CD8-positive, alpha-beta memory T cell (primary cell): ENCODE measurements around the gene ETS2. TPM values are rescaled to one million over a fixed set of nuclear protein-coding genes. Genes with fewer than 3 reads are reported as not detected.

Experiments used
- CTCF ChIA-PET: fragments of 350-600 bp; sonication (Branson Sonifier 250); formaldehyde crosslinking; loops from one replicate; lab custom pipeline; 2021; ENCODE audit warnings: antibody characterized with exemption; lab: Charles Lee
- POLR2A ChIA-PET: fragments of 350-600 bp; sonication (Branson Sonifier 250); formaldehyde crosslinking; loops from one replicate; lab custom pipeline; 2021; ENCODE audit warnings: antibody characterized with exemption; lab: Charles Lee
- DNase-seq, 5 donors: peaks; one replicate each; pipeline versions ENCODE4 v3.0.0 to v3.0.0-alpha.2; 2020 to 2022; ENCODE audit warnings: mixed read lengths in 1 of 5
- H3K27ac ChIP-seq: one replicate; pipeline ENCODE4 v1.7.0; 2013; ENCODE audit warnings: low read depth, mild to moderate bottlenecking, low read length, moderate library complexity
- H3K27me3 ChIP-seq: 2 replicates; pipeline ENCODE4 v1.7.0; 2013; ENCODE audit warnings: low read length, mild to moderate bottlenecking; ENCODE audit not compliant: insufficient read depth, poor library complexity, severe bottlenecking
- H3K36me3 ChIP-seq: 2 replicates; pipeline ENCODE4 v1.7.0; 2013; ENCODE audit warnings: mild to moderate bottlenecking, low read length, moderate library complexity; ENCODE audit not compliant: insufficient read depth
- H3K4me1 ChIP-seq: 2 replicates; pipeline ENCODE4 v1.7.0; 2013; ENCODE audit warnings: mild to moderate bottlenecking, low read length, moderate library complexity; ENCODE audit not compliant: insufficient read depth
- H3K4me3 ChIP-seq: 2 replicates; pipeline ENCODE4 v1.7.0; 2013; ENCODE audit warnings: mild to moderate bottlenecking, low read length
- H3K9me3 ChIP-seq: 2 replicates; pipeline ENCODE4 v1.7.0; 2013; ENCODE audit warnings: mild to moderate bottlenecking, low read length
- H3K27ac Mint-ChIP-seq, 8 donors: one replicate each; pipeline ENCODE4 v1.8.0; 2020 to 2021; ENCODE audit warnings: mixed read lengths in 8 of 8, mild to moderate bottlenecking in 6 of 8, inconsistent platforms in 3 of 8, moderate library complexity in 3 of 8
- H3K27me3 Mint-ChIP-seq, 2 donors: one replicate each; pipeline ENCODE4 v1.8.0; 2020 to 2021; ENCODE audit warnings: mixed read lengths in 2 of 2, mild to moderate bottlenecking in 1 of 2, moderate library complexity in 1 of 2
- H3K36me3 Mint-ChIP-seq, 3 donors: one replicate each; pipeline ENCODE4 v1.8.0; 2020 to 2021; ENCODE audit warnings: mixed read lengths in 3 of 3, inconsistent platforms in 1 of 3, mild to moderate bottlenecking in 1 of 3
- H3K4me1 Mint-ChIP-seq, 3 donors: one replicate each; pipeline ENCODE4 v1.8.0; 2020 to 2021; ENCODE audit warnings: mixed read lengths in 3 of 3, inconsistent platforms in 1 of 3, mild to moderate bottlenecking in 1 of 3
- H3K4me3 Mint-ChIP-seq, 7 donors: one replicate each; pipeline ENCODE4 v1.8.0; 2020 to 2021; ENCODE audit warnings: mixed read lengths in 7 of 7, mild to moderate bottlenecking in 6 of 7, moderate library complexity in 4 of 7, inconsistent platforms in 2 of 7
- H3K9me3 Mint-ChIP-seq, 5 donors: one replicate each; pipeline ENCODE4 v1.8.0; 2020 to 2022; ENCODE audit warnings: mixed read lengths in 5 of 5, mild to moderate bottlenecking in 3 of 5, moderate library complexity in 2 of 5, inconsistent platforms in 1 of 5
- polyA plus RNA-seq: library from polyadenylated mRNA; unstranded; fragments of 300-500 nt; fragmentation: Illumina TruSeq; gene quantifications from one replicate; pipeline ENCODE4 v1.2.3, GENCODE V29; 2021
- total RNA-seq, 2 experiments: library from RNA; stranded (reverse); gene quantifications; one replicate each; pipeline ENCODE4 v1.2.3, GENCODE V29; 2021

ETS2 gene
- total and polyA plus RNA-seq, 3 experiments from 2014 or later: 9.7 to 39.7 (median 37.9) TPM

DNA sequence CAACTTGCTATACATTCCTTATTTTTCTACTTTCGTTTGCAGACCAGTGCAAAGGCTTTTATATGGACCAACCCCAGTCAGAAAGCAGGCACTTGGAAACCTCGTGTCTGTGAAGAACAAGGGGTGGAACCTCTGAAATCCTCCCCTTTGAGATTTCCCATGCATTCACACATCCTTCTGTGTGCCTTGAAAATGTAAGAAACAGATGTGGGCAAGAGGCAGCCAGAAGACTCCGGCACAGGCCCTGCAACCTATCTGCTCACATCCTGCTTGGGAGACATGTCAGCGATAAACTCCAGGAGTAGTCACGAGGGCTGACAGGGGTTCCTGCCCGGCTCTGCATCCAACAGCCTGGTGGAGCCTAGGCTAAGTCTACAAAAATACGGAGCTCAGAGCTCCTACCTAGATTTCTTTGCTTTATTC, 42.5 kb downstream of the ETS2 start:
- H3K36me3 Mint-ChIP-seq: no peaks in the 10 kb centered on the region
- no peak overlapping the region for H3K27ac Mint-ChIP-seq
- Histone ChIP-seq H3K4me1 (no peaks in the 10 kb centered on the region), H3K27me3 (no peaks in the 10 kb centered on the region), H3K27ac (no peak overlapping the region), H3K9me3 (no peaks in the 10 kb centered on the region), H3K36me3 (no peaks in the 10 kb centered on the region), H3K4me3 (no peak overlapping the region)
- no peaks in the 10 kb centered on the region for H3K9me3 Mint-ChIP-seq
- H3K4me3 Mint-ChIP-seq: no peak overlapping the region
- CTCF ChIA-PET: no interaction called here
- POLR2A ChIA-PET: no interaction called here
- no peaks in the 10 kb centered on the region for H3K4me1 Mint-ChIP-seq
- DNase-seq: no peak
- peaks cover 9 to 19% of the 10 kb centered on the region in 2 donors for H3K27me3 Mint-ChIP-seq

GRCh38 chr21:38849776-38850175, 44.0 kb downstream of the ETS2 start:
- Mint-ChIP-seq H3K9me3 (no peaks in the 10 kb centered on the region), H3K4me3 (no peak overlapping the region), H3K4me1 (no peaks in the 10 kb centered on the region), H3K27ac (no peak overlapping the region), H3K27me3 (peaks cover 12 to 19% of the 10 kb centered on the region in 2 donors), H3K36me3 (no peaks in the 10 kb centered on the region)
- H3K9me3 ChIP-seq: no peaks in the 10 kb centered on the region
- H3K4me1 ChIP-seq: no peaks in the 10 kb centered on the region
- no peaks in the 10 kb centered on the region for H3K27me3 ChIP-seq
- H3K4me3 ChIP-seq: no peak overlapping the region
- POLR2A ChIA-PET: no interaction called here
- no peak for DNase-seq
- H3K27ac ChIP-seq: no peak overlapping the region
- CTCF ChIA-PET: no interaction called here
- H3K36me3 ChIP-seq: no peaks in the 10 kb centered on the region

DNA sequence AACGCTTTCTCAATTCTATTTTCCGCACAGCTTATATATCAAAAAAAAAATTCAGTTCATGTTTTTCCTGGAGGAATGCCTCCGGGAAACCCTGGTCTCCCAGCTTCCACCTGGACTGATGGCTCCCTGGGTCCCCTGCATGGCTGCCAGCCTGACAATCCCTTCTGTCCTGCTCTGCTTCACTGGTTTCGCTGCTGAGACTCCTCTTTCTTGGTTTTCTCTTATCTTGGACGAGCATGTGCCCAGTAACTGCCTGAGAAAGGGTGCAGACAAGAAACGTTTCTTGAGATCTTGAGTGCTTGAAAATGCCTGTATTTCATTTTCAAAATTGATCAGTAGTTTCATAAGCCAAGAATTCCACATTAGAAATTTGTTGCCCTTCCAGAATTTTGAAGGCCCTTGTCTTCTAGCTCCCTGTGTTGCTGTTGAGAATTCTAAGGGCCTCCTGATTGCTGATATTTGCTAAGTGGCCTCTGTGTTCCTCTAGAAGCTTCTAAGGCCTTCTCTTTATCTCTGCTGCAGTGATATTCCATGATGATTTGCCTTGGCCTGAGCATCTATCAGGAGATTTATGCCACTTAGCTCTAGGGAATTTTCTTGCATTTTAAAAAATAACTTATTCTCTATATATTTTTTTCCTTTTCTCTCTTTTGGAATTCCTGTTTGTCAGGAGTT, 44.7 kb downstream of the ETS2 start:
- Histone ChIP-seq H3K27ac (no peak overlapping the region), H3K4me1 (no peaks in the 10 kb centered on the region), H3K27me3 (no peaks in the 10 kb centered on the region), H3K9me3 (no peaks in the 10 kb centered on the region), H3K36me3 (no peaks in the 10 kb centered on the region), H3K4me3 (no peak overlapping the region)
- Mint-ChIP-seq H3K27me3 (peaks cover 12 to 19% of the 10 kb centered on the region in 2 donors), H3K4me3 (no peak overlapping the region), H3K27ac (no peak overlapping the region), H3K9me3 (no peaks in the 10 kb centered on the region), H3K36me3 (no peaks in the 10 kb centered on the region), H3K4me1 (no peaks in the 10 kb centered on the region)
- no peak for DNase-seq
- ChIA-PET CTCF (no interaction called here), POLR2A (no interaction called here)

GRCh38 chr21:38851101-38851500, 45.4 kb downstream of the ETS2 start:
- ChIA-PET CTCF (no interaction called here), POLR2A (no interaction called here)
- Histone ChIP-seq H3K4me1 (no peaks in the 10 kb centered on the region), H3K4me3 (no peak overlapping the region), H3K27ac (no peak overlapping the region), H3K36me3 (no peaks in the 10 kb centered on the region), H3K9me3 (no peaks in the 10 kb centered on the region), H3K27me3 (no peaks in the 10 kb centered on the region)
- Mint-ChIP-seq H3K4me3 (no peak overlapping the region), H3K36me3 (no peaks in the 10 kb centered on the region), H3K27me3 (peaks cover 12 to 19% of the 10 kb centered on the region in 2 donors), H3K27ac (no peak overlapping the region), H3K9me3 (no peaks in the 10 kb centered on the region), H3K4me1 (no peaks in the 10 kb centered on the region)
- DNase-seq: no peak

DNA sequence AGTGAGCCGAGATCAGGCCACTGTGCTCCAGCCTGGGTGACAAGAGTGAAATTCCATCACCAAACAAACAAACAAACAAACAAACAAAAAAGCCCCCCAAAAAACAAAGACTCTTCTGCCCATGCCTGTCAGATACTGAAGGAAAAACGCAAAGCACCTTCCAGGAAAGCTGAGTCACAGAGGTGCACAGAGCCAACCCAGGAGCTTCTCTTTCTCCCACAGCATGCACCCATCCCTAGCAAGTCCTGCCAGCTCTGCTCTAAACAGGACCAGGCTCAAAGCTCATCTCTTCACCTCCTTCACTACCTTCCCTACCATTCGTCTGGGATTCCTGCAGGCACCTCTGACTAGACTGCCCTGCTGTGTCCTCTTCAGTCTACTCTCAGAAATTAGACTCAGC, 46.5 kb downstream of the ETS2 start:
- no peaks in the 10 kb centered on the region for H3K4me1 Mint-ChIP-seq
- CTCF ChIA-PET: no interaction called here
- no peaks in the 10 kb centered on the region for H3K36me3 Mint-ChIP-seq
- Histone ChIP-seq H3K9me3 (no peaks in the 10 kb centered on the region), H3K27ac (no peak overlapping the region), H3K4me3 (no peak overlapping the region), H3K36me3 (no peaks in the 10 kb centered on the region), H3K27me3 (no peaks in the 10 kb centered on the region), H3K4me1 (no peaks in the 10 kb centered on the region)
- POLR2A ChIA-PET: interaction anchor here (0.7 kb wide), 1 partner anchor 24 kb away, joined by 3 read pairs; no protein-coding TSS in a partner anchor
- H3K27me3 Mint-ChIP-seq: peaks cover 12 to 19% of the 10 kb centered on the region in 2 donors
- H3K27ac Mint-ChIP-seq: no peak overlapping the region
- no peaks in the 10 kb centered on the region for H3K9me3 Mint-ChIP-seq
- no peak overlapping the region for H3K4me3 Mint-ChIP-seq
- DNase-seq: no peak

- no peaks in the 10 kb centered on the region for H3K9me3 Mint-ChIP-seq
- no peaks in the 10 kb centered on the region for H3K36me3 ChIP-seq
- no peak overlapping the region for H3K27ac ChIP-seq
- no peak overlapping the region for H3K4me3 ChIP-seq
- H3K4me1 Mint-ChIP-seq: no peaks in the 10 kb centered on the region
- H3K36me3 Mint-ChIP-seq: no peaks in the 10 kb centered on the region
- ChIA-PET POLR2A (interaction anchor here (0.7 kb wide), 1 partner anchor 23 kb away, joined by 3 read pairs; no protein-coding TSS in a partner anchor), CTCF (no interaction called here)
- no peak overlapping the region for H3K4me3 Mint-ChIP-seq
- no peak for DNase-seq
- no peaks in the 10 kb centered on the region for H3K9me3 ChIP-seq
- H3K27ac Mint-ChIP-seq: peak overlapping the region in 1 of 8 donors; percentile 17
- H3K27me3 ChIP-seq: no peaks in the 10 kb centered on the region
- peaks cover 12 to 19% of the 10 kb centered on the region in 2 donors for H3K27me3 Mint-ChIP-seq
- no peaks in the 10 kb centered on the region for H3K4me1 ChIP-seq
These were observed 47.0 kb downstream of the ETS2 start for GRCh38 chr21:38852708-38853107.

- H3K4me3 Mint-ChIP-seq: no peak overlapping the region
- Histone ChIP-seq H3K9me3 (no peaks in the 10 kb centered on the region), H3K4me3 (no peak overlapping the region), H3K36me3 (no peaks in the 10 kb centered on the region), H3K27me3 (no peaks in the 10 kb centered on the region), H3K4me1 (no peaks in the 10 kb centered on the region), H3K27ac (no peak overlapping the region)
- H3K27me3 Mint-ChIP-seq: peaks cover 12 to 19% of the 10 kb centered on the region in 2 donors
- no peak for DNase-seq
- no peaks in the 10 kb centered on the region for H3K4me1 Mint-ChIP-seq
- H3K9me3 Mint-ChIP-seq: no peaks in the 10 kb centered on the region
- no peaks in the 10 kb centered on the region for H3K36me3 Mint-ChIP-seq
- CTCF ChIA-PET: no interaction called here
- POLR2A ChIA-PET: no interaction called here
- H3K27ac Mint-ChIP-seq: peak overlapping the region in 1 of 8 donors; percentile 68
These were observed 47.7 kb downstream of the ETS2 start for GRCh38 chr21:38853421-38853919.

DNA sequence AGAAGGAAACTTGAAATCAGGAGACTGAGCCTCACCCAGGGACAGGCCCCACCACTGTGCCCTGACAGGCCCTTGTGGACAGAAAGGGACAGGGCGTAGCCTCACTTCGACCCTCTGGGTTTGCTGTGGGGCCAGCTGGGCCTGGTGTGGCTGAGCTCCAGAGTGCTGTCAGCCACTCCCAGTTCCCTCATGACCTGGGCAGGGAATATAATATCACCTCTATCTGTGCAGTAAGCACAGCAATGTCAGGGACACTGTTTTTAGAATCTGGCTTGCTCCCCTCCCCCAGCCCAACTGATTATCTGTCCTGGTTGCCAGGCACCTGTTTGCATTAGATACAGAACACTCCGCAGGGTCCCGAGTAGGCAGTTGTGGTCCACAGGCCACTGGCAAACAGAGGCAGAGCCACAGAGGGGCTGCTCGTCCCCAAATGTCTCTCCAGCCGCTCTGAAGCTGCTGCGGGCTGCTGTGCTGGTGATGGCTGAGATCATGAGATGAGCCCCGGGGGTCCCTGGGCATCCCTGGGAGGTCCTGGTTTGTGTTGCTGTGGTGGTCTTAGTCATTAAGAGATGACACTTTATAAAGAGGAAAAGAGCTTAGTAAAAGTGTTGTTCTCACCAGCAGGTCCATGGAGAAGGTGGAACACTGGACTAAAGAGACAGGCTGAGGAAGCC, 51.6 kb downstream of the ETS2 start:
- Mint-ChIP-seq H3K27me3 (peaks cover 7 to 10% of the 10 kb centered on the region in 2 donors), H3K9me3 (peaks cover 0 to 1% (median 0%) of the 10 kb centered on the region in 5 donors), H3K4me1 (peaks cover 0 to 2% (median 0%) of the 10 kb centered on the region in 3 donors), H3K4me3 (no peak overlapping the region), H3K27ac (no peak overlapping the region), H3K36me3 (no peaks in the 10 kb centered on the region)
- H3K4me3 ChIP-seq: no peak overlapping the region
- H3K4me1 ChIP-seq: no peaks in the 10 kb centered on the region
- no peaks in the 10 kb centered on the region for H3K36me3 ChIP-seq
- DNase-seq: no peak
- CTCF ChIA-PET: no interaction called here
- POLR2A ChIA-PET: no interaction called here
- H3K27ac ChIP-seq: no peak overlapping the region
- no peaks in the 10 kb centered on the region for H3K9me3 ChIP-seq
- no peaks in the 10 kb centered on the region for H3K27me3 ChIP-seq
